ENCODE data around the gene HNRNPL. TPM values are rescaled to one million over a fixed set of nuclear protein-coding genes. Genes with fewer than 3 reads are reported as not detected.
A peak's percentile ranks its signal among the peaks of the same experiment; 100 is the strongest.
"Not testable (repeated sequence)": the region's sequence is repeated elsewhere in the genome, so short reads cannot be mapped to it uniquely, and the experiment has no call there.

The HNRNPL gene
- total RNA-seq, 1 experiment from 2014 or later = 297 TPM

DNA sequence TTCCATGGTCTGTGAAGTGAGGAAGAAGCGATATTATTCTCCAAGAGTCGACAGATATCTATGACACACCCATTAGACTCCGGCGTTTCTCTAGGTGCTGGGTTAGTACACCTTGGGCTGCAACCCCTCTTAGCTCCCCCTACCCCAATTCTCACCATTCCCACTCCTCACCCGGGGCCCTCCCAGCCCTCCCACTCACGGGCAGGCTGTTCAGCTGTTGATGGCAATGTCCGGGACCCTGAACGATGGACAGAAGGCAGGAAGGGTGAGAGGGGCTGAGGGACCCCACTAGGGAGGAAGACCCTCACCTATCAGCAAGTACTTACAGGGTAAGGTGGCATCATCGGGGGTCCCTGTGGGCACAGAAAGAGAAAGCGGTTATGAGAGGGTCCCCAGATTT is 46.2 kb downstream of the HNRNPL start:
- no peak for DNase-seq (ENCODE audit: low read depth)

DNA sequence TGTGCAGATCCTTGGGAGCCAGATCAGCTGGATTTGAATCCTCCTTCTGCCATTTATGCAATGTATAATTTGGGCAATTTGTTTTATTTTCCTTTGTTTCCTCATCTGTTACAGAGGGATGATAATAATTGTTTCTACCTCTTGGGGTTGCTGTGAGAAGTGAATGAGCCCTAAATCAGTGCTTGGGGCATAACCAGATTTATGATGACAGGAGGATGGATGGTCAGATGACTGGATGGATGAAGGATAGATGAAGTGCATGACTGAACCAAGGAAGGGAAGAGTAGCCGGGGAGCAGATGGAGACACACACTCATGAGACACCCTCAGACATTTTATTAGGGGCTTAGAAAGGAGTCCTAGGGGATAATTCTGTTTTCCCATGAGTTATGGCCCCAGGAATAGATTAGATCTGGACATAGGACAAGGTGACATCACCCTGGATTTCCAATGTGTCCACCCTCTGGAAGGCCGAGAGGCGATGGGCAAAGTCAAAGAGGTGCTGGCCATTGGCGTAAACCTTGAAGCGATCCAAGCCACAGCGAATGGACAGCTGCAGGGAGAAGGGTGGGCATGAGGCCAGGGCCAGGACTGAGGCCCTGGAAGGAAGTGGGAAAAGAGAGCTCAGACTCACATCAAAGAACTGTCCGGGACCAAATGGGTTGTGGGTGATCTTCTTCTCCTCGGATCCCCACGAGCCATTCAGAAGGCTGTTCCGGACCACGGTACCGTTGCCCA is 48.3 kb downstream of the HNRNPL start:
- peak; percentile 14 for DNase-seq (ENCODE audit: low read depth)

DNA sequence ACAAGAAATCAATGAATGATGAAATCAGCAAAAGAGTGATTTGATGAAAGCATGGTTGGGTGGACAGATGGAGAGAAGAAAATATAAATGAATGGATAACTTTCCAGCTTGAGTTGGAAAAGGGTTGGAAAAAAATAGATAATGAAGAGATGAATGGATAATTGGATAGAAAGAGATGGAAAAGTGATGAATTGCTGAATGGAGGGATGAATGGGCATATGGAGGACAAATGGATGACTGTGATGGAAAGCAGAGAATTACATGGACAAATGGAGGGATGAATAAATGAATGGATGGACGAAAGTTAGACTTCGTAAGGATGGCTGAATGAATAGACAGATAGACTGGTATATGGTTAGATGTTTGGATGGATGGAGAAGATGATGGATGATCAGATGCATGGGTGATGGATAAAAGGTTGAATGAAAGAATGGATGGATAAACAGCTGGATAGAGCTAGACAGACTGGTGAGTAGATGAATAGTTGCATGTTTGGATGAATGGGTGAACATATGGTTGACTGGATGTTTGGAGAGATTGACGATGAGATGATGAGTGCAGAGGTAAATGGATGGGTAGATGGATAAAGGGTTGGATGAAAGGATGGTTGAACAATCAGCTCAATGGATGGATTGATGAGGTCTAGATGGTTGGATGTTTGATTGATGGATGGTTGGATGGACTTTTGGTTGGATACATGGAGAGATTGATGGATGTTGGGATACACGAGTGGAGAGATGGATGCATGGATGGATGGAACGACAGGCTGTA is 49.0 kb downstream of the HNRNPL start:
- DNase-seq (ENCODE audit: low read depth) = no peak

DNA sequence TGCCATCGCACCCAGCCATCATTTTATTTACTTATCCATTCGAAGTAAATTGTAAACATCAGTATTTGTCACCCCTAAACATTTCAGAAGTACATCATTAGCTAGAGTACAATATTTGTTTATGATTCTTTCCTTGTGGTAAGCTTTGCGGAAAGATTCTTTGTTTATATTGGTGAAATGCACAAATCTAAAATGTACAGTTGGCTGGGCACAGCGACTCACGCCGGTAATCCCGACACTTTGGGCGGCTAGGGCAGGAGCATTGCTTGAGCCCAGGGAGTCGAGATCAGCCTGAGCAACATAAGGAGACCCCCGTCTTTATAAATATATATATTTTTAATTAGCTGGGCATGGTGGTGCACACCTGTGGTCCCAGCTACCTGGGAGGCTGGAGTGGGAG is 50.7 kb downstream of the HNRNPL start:
- DNase-seq (ENCODE audit: low read depth) = no peak

DNA sequence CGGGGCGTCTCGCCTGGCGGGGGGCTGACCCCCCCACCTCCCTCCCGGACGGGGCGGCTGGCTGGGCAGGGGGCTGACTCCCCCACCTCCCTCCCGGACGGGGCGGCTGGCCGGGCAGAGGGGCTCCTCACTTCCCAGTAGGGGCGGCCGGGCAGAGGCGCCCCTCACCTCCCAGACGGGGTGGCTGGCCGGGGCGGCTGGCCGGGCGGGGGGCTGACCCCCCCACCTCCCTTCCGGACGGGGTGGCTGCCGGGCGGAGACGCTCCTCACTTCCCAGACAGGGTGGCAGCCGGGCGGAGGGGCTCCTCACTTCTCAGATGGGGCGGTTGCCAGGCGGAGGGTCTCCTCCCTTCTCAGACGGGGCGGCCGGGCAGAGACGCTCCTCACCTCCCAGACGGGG is 52.0 kb downstream of the HNRNPL start:
- DNase-seq (ENCODE audit: low read depth) = not testable (repeated sequence)

DNA sequence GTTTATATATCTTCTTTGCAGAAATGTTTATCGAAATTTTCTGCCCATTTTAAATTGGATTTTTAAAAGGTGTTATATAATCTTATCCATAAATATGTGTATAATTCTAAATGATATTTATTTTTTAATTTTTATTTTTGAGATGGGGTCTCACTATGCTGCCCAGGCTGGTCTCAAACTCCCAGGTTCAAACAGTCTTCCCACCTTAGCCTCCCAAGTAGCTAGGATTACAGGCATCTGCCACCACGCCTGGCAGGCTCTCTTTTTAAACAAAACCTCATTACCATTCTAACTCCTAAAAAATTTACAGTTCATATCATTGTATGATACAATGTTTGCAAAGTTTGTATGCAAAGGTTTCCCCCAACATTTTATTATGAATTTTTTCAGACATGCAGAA is 53.6 kb downstream of the HNRNPL start:
- no peak for DNase-seq (ENCODE audit: low read depth)

DNA sequence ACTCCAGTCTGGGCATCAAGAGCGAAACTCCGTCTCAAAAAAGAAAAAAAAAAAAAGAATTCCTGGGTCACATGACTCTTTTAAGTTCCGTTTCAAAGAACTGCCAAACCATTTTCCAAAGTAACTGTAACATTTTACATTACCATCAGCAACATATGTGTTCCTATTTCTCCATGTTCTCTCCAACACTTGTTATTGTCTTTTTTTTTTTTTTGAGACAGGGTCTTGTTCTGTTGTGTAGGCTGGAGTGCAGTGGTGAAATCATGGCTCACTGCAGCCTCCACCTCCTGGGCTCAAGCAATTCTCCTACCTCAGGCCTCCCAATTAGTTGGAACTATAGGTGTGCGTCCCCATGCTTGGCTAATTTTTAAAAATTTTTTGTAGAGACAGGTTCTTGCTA is 54.2 kb downstream of the HNRNPL start:
- DNase-seq (ENCODE audit: low read depth) = no peak

DNA sequence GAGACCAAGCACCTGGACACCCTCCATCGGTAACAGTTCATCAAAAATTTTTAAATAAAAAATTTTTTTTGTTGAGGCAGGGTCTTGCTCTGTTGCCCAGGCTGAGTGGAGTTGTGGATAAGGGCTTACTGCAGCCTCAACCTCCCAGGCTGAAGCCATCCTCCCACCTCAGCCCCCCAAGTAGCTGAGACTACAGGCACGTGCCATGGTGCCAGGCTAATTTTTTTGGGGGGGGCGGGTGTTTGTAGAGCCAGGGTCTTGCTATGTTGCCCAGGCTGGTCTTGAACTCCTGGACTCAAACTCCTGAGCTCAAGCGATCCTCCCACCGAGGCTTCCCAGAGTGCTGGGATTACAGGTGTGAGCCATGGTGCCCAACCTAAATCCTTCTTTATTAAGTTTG is 56.1 kb downstream of the HNRNPL start:
- DNase-seq (ENCODE audit: low read depth) = no peak

DNA sequence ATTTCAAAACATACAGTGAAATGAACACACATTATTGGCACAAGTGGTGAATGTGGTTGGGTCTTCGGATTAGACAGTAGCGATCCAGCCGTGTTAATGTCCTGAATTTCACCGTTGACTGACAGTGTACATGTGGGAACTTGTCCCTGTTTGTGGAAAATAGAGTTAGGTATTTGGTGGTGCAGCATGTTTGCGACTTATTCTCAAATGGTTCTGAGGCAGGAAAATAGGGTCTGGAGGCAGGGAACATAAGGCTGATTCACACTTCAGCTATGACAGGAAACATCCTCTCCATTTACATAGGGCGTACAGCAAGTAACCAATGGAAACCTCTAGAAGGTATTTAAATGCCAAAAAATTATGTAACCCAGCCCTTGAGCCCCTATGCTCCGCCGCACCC is 56.6 kb downstream of the HNRNPL start:
- peak; percentile 26 for DNase-seq (ENCODE audit: low read depth)

DNA sequence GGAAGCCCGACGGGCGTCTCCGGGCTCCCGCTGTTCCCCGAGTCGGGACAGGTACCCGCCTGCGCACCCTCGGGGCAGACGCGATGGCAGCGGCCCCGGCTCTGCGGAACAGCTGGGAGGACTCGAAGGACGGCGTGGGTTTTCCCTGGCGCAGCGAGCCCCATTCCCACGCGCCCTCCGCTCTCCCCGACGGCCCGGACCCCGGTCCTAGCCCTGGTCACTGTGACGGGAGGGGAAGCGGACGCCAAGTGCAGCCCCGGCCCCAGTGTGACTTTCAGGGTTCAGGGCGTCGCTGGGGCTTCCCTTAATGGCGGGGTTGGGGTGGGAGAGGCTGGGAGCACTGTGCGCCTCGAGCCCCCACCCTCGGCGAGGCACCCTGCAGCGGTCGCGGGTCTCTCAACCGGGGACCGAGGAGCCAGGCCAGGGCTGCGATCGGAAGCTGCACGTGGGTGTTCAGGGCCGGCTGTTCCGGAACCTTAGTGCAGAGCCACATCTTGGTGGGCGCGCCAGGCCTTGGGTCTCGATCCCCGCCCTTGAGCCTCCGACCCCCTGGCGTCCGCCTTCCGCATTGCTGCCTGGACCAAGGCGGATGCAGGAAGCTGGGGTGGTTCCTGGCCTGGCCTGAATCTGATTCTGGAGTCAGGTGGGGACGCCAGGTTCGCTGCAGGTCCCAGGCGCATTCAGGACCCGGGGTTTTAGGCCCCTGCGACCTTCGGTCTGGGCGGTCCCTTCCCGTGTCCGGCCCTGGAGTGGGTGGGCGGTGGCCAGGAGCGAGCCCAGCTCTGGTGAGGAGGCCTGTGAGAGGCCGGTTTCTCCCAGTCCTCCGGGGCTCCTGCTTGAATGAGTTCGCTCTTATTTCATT is 57.3 kb downstream of the HNRNPL start:
- no peak for DNase-seq (ENCODE audit: low read depth)

DNA sequence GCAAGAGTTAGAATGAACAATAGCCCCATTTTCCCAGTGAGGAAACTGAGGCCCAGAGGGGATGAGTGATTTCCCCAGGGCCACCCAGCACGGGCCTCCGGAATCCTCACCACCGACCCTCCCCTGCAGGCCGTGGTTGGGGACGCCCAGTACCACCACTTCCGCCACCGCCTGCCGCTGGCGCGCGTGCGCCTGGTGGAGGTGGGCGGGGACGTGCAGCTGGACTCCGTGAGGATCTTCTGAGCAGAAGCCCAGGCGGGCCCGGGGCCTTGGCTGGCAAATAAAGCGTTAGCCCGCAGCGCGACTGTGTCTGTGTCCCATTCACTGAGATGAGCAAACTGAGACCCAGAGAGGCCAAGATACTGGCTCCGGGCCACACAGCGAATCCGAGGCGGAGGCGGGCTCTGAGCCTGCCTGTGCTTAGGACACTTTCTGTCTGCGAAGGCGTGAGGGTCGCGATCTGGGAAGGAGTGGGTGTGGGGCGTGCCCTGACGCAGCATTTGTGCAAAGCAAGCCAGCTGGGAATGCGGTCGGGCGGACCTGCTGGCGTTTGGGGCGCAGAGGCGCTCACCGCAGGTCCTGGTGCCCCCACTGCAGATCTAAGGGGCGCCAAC is 58.2 kb downstream of the HNRNPL start:
- DNase-seq (ENCODE audit: low read depth) = not testable (repeated sequence)

DNA sequence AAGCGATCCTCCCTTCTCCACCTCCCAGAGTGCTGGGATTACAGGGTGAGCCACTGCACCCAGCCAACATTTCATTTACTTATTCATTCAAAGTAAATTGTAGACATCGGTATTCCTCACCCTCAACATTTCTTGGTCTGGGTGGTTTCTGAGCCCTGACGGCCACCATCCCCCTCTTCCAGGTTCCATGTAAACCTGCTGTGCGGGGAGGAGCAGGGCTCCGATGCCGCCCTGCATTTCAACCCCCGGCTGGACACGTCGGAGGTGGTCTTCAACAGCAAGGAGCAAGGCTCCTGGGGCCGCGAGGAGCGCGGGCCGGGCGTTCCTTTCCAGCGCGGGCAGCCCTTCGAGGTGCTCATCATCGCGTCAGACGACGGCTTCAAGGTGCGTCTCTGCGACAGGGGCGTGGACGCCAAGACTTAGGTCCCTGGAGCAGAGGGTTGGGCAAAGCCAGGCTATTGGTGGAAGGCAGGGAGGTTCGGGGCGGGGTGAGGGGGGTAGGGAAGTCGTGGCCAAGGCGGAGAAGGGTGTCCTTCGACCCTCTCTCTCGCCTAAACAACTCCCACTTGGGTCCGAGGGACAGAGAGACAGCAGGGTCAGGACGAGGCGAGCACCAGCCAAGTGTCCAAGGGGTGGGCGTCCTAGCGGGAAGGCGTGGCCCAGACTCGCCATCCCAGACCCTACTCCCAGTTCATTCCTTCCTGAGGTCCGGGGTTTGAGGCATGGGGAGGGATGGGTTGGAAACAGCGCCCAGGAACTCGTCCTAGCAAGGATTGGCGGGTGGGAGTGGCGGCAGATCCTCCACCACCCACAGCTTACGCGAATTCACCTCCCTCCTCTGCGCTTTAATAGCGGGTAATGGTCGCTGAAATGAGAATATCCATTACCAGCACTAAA is 59.0 kb downstream of the HNRNPL start:
- not testable (repeated sequence) for DNase-seq (ENCODE audit: low read depth)

DNA sequence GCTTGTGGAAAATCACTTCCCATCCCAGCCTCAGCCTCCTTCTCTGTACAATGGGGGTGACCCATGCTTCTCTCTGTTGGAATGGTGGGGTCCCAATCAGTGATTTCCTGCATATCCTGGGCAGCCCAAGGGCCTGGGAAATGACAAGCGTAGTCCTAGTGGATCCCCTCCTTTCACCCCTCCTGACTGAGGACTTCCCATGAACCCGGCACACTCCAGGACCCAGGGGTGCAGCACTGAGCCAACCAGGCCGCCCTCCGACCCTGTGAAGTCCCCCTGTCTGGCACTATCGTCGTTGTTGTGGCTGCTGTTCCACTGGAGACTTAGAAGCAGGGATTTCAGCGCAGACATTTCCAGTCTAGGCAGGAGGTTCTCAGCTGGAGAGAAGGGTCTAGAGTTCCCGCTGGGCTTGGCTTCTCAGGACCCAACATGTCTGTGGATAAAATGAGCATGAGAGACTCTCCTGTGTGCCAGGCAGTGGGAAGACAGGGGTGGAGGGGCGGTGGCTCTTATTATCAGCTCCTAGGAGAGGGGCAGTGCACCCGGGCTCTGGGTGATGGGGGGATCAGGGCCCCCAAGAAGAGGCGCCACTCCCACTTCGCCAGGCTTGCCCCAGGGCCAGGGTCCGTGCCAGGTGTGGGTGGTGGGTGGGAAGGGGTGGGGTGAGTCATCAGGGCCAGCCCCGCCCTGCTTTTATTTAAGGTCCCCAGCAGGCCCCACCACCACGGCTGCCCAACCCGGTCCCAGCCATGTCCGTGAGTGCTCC is 61.1 kb downstream of the HNRNPL start, which contains the start of gene LGALS7B:
Gene LGALS7B, plus strand, starts transcription at position 723 of the 766 bp plus-strand sequence. Its CDS starts 27 bp downstream, at position 750.
- DNase-seq (ENCODE audit: low read depth) = no peak

DNA sequence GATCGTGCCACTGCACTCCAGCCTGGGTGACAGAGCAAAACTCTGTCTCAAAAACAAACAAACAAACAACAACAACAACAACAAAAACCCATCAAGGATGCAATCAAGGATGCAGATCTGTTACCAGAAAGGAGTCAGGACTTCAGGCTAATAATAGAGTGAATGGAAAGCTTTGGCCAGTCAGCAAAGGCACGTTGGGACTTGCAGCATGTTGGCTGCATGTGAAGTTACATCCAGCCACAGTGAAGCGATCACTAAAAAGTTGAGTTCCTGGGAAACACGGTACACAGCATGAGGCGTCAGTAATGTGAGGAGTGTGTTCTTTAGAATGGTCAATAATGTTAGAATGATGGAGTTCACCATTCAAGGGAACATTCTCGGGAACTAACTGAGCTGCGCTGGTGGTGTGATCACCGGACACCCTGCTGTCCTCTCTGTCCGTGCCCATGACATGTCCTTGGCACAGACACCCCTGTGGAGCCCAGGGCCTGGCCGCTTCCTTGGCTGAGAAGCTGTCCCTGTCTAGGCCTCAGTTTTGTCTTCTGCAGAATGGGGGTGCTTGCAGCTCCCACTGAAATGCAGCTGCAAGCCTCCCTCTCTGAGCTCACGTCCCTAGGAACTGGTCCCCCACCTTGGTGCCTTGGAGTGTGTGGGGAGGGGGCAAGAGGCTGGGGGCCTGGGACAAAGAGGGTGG is 63.1 kb downstream of the HNRNPL start:
- DNase-seq (ENCODE audit: low read depth) = no peak

Other genes with a start within 250 kb of the HNRNPL start
- 0.19 and 2.0 TPM in 2 replicates for gene MAP4K1, start 232.0 kb downstream of the HNRNPL start, total RNA-seq (2014; rRNA removed)
- gene EIF3K, start 230.8 kb downstream of the HNRNPL start, total RNA-seq (2014; rRNA removed) = 279 and 320 TPM in 2 replicates
- gene ACTN4, start 202.3 kb downstream of the HNRNPL start, total RNA-seq (2014; rRNA removed) = 451 and 519 TPM in 2 replicates
- not detected in 2 replicates for gene CAPN12, start 105.5 kb downstream of the HNRNPL start, total RNA-seq (2014; rRNA removed)
- gene LGALS7, start 76.5 kb downstream of the HNRNPL start, total RNA-seq (2014; rRNA removed) = not detected in 2 replicates
- gene LGALS7B, start 60.8 kb downstream of the HNRNPL start, total RNA-seq (2014; rRNA removed) = not detected in 2 replicates
- not detected in 2 replicates for gene LGALS4, start 37.0 kb downstream of the HNRNPL start, total RNA-seq (2014; rRNA removed)
- gene ECH1, start 18.2 kb downstream of the HNRNPL start, total RNA-seq (2014; rRNA removed) = 28.7 and 41.0 TPM in 2 replicates
- 0.34 TPM in 1 of 2 replicates, not detected in the other for gene RINL, start 28.3 kb upstream of the HNRNPL start, total RNA-seq (2014; rRNA removed)
- gene SIRT2, start 49.6 kb upstream of the HNRNPL start, total RNA-seq (2014; rRNA removed) = 64.6 and 73.2 TPM in 2 replicates
- 20.3 and 21.8 TPM in 2 replicates for gene NFKBIB, start 50.0 kb upstream of the HNRNPL start, total RNA-seq (2014; rRNA removed)
- gene CCER2, start 62.2 kb upstream of the HNRNPL start, total RNA-seq (2014; rRNA removed) = not detected in 2 replicates
- gene SARS2, start 80.8 kb upstream of the HNRNPL start, total RNA-seq (2014; rRNA removed) = 29.9 and 35.9 TPM in 2 replicates
- gene MRPS12, start 81.0 kb upstream of the HNRNPL start, total RNA-seq (2014; rRNA removed) = 67.2 and 80.3 TPM in 2 replicates
- gene FBXO17, start 125.8 kb upstream of the HNRNPL start, total RNA-seq (2014; rRNA removed) = 26.3 and 31.2 TPM in 2 replicates
- gene FBXO27, start 182.6 kb upstream of the HNRNPL start, total RNA-seq (2014; rRNA removed) = 4.4 and 14.0 TPM in 2 replicates
- 0.13 and 0.29 TPM in 2 replicates for gene ACP7, start 234.4 kb upstream of the HNRNPL start, total RNA-seq (2014; rRNA removed)